Thoracic aorta (tissue), 2 donors: ENCODE data around the gene THUMPD3. TPM values are rescaled to one million over a fixed set of nuclear protein-coding genes. Genes with fewer than 3 reads are reported as not detected.

Source experiments
- ATAC-seq: fragments of 150-250 bp; one replicate; pipeline ENCODE4 v1.8.0; 2017; ENCODE audit warnings: low read depth; ENCODE audit not compliant: insufficient number of reproducible peaks, low FRiP score
- DNase-seq: peaks from one replicate; pipeline ENCODE4 v3.0.0-alpha.2; 2020; ENCODE audit warnings: low spot score
- H3K27ac ChIP-seq, 2 donors: fragments of 200-600 bp; sonication (generic); 1 replicate in 1 of 2; 2 replicates in 1 of 2; pipeline ENCODE4 v1.5.1; 2016; ENCODE audit warnings: mild to moderate bottlenecking in 2 of 2, moderate library complexity in 2 of 2
- H3K27me3 ChIP-seq: fragments of 200-600 bp; sonication (generic); replicated peaks from 2 replicates; pipeline ENCODE4 v1.6.0; 2016; ENCODE audit warnings: mild to moderate bottlenecking; ENCODE audit not compliant: insufficient read depth
- H3K36me3 ChIP-seq: fragments of 200-600 bp; sonication (generic); one replicate; pipeline ENCODE4 v1.5.1; 2016
- H3K4me1 ChIP-seq, 2 donors: fragments of 200-600 bp; sonication (generic); 1 replicate in 1 of 2; 2 replicates in 1 of 2; pipeline versions ENCODE4 v1.5.1 to v1.6.0; 2016; ENCODE audit warnings: low read depth in 2 of 2, mild to moderate bottlenecking in 1 of 2; ENCODE audit not compliant: control insufficient read depth in 1 of 2
- H3K4me3 ChIP-seq: fragments of 200-600 bp; sonication (generic); 2 replicates; pipeline ENCODE4 v1.5.1; 2016; ENCODE audit warnings: mild to moderate bottlenecking
- H3K9me3 ChIP-seq: fragments of 200-600 bp; sonication (generic); 2 replicates; pipeline ENCODE4 v1.5.1; 2016
- CTCF ChIP-seq: fragments of 200-600 bp; sonication (generic); IDR thresholded peaks from one replicate; pipeline ENCODE4 v1.5.1; 2019; ENCODE audit warnings: antibody characterized with exemption
- total RNA-seq, 2 donors: library from RNA; depleted of rRNA; stranded (reverse); fragments of >200 nt; gene quantifications; one replicate each; pipeline versions ENCODE4 v1.1.0 to v1.2.3, GENCODE V29; 2016

THUMPD3 gene
- total RNA-seq, 2 donors from 2014 or later, result 11.9 to 31.9 TPM

GRCh38 chr3:9347081-9347480 lies 15.8 kb upstream of the THUMPD3 start:
- DNase-seq (no peak), ATAC-seq (no peak)
- H3K4me3 ChIP-seq, result no peak overlapping the region
- no peak for TF ChIP-seq CTCF
- no peaks in the 10 kb centered on the region for H3K4me1 ChIP-seq
- no peaks in the 10 kb centered on the region for H3K27me3 ChIP-seq
- H3K27ac ChIP-seq, result no peak overlapping the region
- H3K9me3 ChIP-seq, result no peaks in the 10 kb centered on the region
- no peaks in the 10 kb centered on the region for H3K36me3 ChIP-seq

- no peak for TF ChIP-seq CTCF
- H3K9me3 ChIP-seq, result no peaks in the 10 kb centered on the region
- H3K4me1 ChIP-seq, result no peaks in the 10 kb centered on the region
- no peak overlapping the region for H3K4me3 ChIP-seq
- no peak overlapping the region for H3K27ac ChIP-seq
- no peak for DNase-seq
- no peaks in the 10 kb centered on the region for H3K36me3 ChIP-seq
- ATAC-seq, result no peak
- no peaks in the 10 kb centered on the region for H3K27me3 ChIP-seq
Measured at GRCh38 chr3:9347887-9348286, 15.0 kb upstream of the THUMPD3 start.

GRCh38 chr3:9349321-9350117 lies 13.3 kb upstream of the THUMPD3 start:
- no peaks in the 10 kb centered on the region for H3K27me3 ChIP-seq
- no peaks in the 10 kb centered on the region for H3K9me3 ChIP-seq
- ATAC-seq, result no peak
- no peak overlapping the region for H3K4me3 ChIP-seq
- H3K4me1 ChIP-seq, result no peaks in the 10 kb centered on the region
- no peak for DNase-seq
- no peak for TF ChIP-seq CTCF
- H3K27ac ChIP-seq, result no peak overlapping the region
- H3K36me3 ChIP-seq, result no peaks in the 10 kb centered on the region

GRCh38 chr3:9351709-9352126 lies 11.1 kb upstream of the THUMPD3 start:
- ATAC-seq (no peak), DNase-seq (no peak)
- Histone ChIP-seq H3K4me1 (no peaks in the 10 kb centered on the region), H3K4me3 (no peak overlapping the region), H3K27me3 (no peaks in the 10 kb centered on the region), H3K36me3 (no peaks in the 10 kb centered on the region), H3K9me3 (no peaks in the 10 kb centered on the region), H3K27ac (no peak overlapping the region)
- TF ChIP-seq CTCF, result no peak

GRCh38 chr3:9352917-9353752 lies 9.7 kb upstream of the THUMPD3 start:
- H3K36me3 ChIP-seq, result no peaks in the 10 kb centered on the region
- no peaks in the 10 kb centered on the region for H3K27me3 ChIP-seq
- ATAC-seq (peak; percentile 82), DNase-seq (no peak)
- peak; percentile 76 for TF ChIP-seq CTCF
- no peaks in the 10 kb centered on the region for H3K4me1 ChIP-seq
- H3K27ac ChIP-seq, result no peak overlapping the region
- H3K9me3 ChIP-seq, result no peaks in the 10 kb centered on the region
- no peak overlapping the region for H3K4me3 ChIP-seq
